ENCODE measurements around the gene KLHL10.
A peak's percentile ranks its signal among the peaks of the same experiment; 100 is the strongest.

KLHL10 gene

GRCh38 chr17:41837761-41838538, at the start of gene KLHL10:
Gene KLHL10, plus strand, starts transcription at chr17:41837825. Its CDS starts 108 bp downstream, at chr17:41837933.
- no peak for DNase-seq

- peak; percentile 16 for DNase-seq
Measured at GRCh38 chr17:41792845-41793783, 44.5 kb upstream of the KLHL10 start.

- no peak for DNase-seq
Measured at GRCh38 chr17:41793784-41794539, 43.7 kb upstream of the KLHL10 start.

GRCh38 chr17:41794540-41794975, 43.1 kb upstream of the KLHL10 start:
- DNase-seq = no peak

GRCh38 chr17:41796121-41796895, 41.3 kb upstream of the KLHL10 start:
- DNase-seq = no peak

- no peak for DNase-seq
Measured at GRCh38 chr17:41797377-41797776, 40.2 kb upstream of the KLHL10 start.

- DNase-seq = no peak
Measured at GRCh38 chr17:41799366-41799765, 38.3 kb upstream of the KLHL10 start.

GRCh38 chr17:41800601-41801373, 36.8 kb upstream of the KLHL10 start:
- DNase-seq = peak; percentile 53

GRCh38 chr17:41801374-41802271, 36.0 kb upstream of the KLHL10 start:
- DNase-seq = peak; percentile 31

- no peak for DNase-seq
Measured at GRCh38 chr17:41803049-41804020, 34.3 kb upstream of the KLHL10 start.

GRCh38 chr17:41806685-41807445, 30.8 kb upstream of the KLHL10 start:
- no peak for DNase-seq

- no peak for DNase-seq
Measured at GRCh38 chr17:41810659-41811548, 26.7 kb upstream of the KLHL10 start.

- DNase-seq = peak; percentile 24
Measured at GRCh38 chr17:41811549-41812380, 25.9 kb upstream of the KLHL10 start, which contains the start of gene P3H4. Gene P3H4, minus strand, starts transcription at chr17:41811949. Its CDS starts 34 bp downstream, at chr17:41811915.

- peak; percentile 5 for DNase-seq
Measured at GRCh38 chr17:41812381-41813151, 25.1 kb upstream of the KLHL10 start, which contains the start of gene FKBP10. Gene FKBP10, plus strand, starts transcription at chr17:41813004. Its CDS starts 31 bp downstream, at chr17:41813035.

GRCh38 chr17:41813152-41813680, 24.4 kb upstream of the KLHL10 start:
- no peak for DNase-seq
